GM19468 (cell line): ENCODE measurements around the gene KCP.

Experiments used
- ATAC-seq: cut with Tn5 transposase; IDR thresholded peaks from one replicate; pipeline ENCODE4 v1.9.1; 2021; ENCODE audit warnings: mild to moderate bottlenecking, moderate library complexity, moderate number of reproducible peaks; ENCODE audit not compliant: unreplicated experiment; ENCODE audit errors: extremely low read depth

Gene KCP

GRCh38 chr7:128876586-128876977 is 33.9 kb downstream of the KCP start:
- ATAC-seq, result no peak

- ATAC-seq, result no peak
These were observed 34.4 kb downstream of the KCP start for GRCh38 chr7:128876127-128876526.

- ATAC-seq, result no peak
These were observed 35.0 kb downstream of the KCP start for GRCh38 chr7:128875523-128875948.

- no peak for ATAC-seq
These were observed 36.1 kb downstream of the KCP start for GRCh38 chr7:128874140-128875031.

GRCh38 chr7:128873234-128873633 is 37.3 kb downstream of the KCP start:
- ATAC-seq, result no peak

GRCh38 chr7:128872394-128872824 is 38.1 kb downstream of the KCP start:
- ATAC-seq, result no peak

DNA sequence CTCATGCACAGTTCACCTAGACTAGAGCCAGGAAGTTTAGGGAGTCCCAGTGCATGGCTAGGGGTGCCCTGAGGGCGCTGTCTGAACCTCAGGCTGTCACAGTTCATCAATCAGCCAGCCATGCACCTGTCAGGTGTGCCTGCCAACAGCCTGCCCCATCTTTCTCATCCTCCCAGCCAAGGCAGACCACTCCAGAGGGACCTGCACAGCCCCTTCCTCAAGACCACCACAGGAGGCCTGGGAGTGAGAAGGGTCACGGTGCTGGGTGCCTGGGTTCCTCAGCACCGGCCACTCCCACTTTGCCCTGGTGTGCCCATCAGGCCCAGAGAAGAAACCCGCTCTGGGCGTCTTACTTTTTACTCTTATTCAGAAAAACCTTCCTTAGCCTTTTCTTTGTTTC is 39.5 kb downstream of the KCP start:
- no peak for ATAC-seq

GRCh38 chr7:128869944-128870285 is 40.6 kb downstream of the KCP start:
- no peak for ATAC-seq

DNA sequence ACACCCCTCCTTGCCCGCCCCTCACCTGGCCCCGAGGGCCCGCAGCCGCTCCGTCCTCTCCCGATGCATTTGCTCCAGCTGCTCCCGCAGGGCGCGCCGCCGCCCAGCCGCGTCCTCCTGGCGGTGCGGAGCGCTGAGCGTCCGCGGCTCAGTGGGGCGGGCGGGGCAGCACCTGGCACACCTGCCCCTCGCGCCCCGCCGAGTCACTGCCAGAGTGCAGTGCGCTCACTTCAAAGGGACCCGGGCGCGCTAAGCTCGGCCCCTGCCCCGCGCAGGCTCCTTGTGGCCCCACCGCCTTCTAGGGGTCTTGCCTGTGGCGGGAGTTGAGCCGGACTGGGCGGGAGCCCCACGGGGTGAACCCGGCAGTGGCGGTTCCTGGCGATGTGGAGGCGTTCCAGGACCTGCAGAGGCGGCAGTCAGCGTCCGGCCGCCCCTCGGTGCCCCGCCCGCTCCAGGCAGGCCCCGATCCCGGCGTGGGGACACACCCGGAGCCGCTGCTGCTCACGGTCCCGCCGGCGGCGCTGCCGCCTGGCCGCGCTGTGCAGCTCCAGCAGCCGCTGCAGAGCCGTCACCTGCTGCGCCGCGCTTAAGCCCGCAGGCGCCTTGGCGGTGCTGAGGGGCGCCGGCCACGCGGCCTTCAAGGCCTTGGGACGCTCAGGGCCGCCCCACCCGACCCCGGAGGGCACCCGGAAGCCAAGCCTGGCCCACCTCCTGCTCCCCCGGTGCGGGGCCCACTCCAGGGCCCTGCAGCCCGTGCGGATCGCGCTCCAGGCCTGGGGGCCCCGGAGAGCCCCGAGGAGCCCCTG is 41.2 kb downstream of the KCP start:
- no peak for ATAC-seq

GRCh38 chr7:128868624-128869137 is 41.8 kb downstream of the KCP start:
- ATAC-seq, result no peak

- no peak for ATAC-seq
These were observed 42.5 kb downstream of the KCP start for GRCh38 chr7:128867842-128868623.

GRCh38 chr7:128867241-128867640 is 43.3 kb downstream of the KCP start:
- no peak for ATAC-seq

DNA sequence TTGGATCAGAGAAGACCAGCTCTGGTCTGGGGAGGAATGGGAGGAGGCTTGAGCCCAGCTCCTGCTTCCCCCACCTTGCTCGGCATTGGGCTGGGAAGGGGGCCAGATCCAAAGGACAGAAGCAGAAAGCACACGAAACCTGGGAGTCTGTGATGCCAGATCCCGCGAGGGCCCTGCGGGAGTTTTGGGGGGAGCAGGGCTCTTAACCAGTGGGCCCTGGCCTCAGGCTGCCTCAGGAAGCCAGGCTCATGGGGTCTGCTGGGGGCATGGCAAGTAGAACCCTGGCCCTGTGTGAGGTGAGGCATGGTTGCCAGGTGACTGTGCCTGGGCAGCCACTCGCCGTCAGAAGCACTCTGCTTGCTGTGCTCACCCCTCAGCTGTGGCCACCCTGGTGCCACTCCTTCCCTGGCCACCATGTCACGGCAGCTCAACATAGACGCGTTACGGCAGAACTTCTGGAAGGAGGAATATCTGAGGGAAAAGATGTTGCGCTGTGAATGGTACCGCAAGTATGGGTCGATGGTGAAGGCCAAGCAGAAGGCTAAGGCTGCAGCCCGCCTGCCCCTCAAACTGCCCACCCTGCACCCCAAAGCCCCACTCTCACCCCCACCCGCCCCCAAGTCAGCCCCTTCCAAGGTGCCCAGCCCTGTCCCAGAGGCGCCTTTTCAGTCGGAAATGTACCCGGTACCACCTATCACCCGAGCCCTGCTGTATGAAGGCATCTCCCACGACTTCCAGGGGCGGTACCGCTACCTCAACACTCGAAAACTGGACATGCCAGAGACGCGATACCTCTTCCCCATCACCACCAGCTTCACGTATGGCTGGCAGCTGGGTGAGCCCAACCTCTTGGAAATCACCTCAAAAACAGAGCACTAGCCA is 44.3 kb downstream of the KCP start:
- no peak for ATAC-seq

- ATAC-seq, result no peak
These were observed 45.2 kb downstream of the KCP start for GRCh38 chr7:128865303-128865702.

- no peak for ATAC-seq
These were observed 47.0 kb downstream of the KCP start for GRCh38 chr7:128863433-128863989.

GRCh38 chr7:128862571-128863432 is 47.7 kb downstream of the KCP start, which contains the start of gene ATP6V1F:
Gene ATP6V1F (plus strand): TSS chr7:128862856. CDS start chr7:128862905, 49 bp downstream.
- peak; percentile 79 for ATAC-seq

- no peak for ATAC-seq
These were observed 48.4 kb downstream of the KCP start for GRCh38 chr7:128861957-128862570.
